GM12878 (cell line): ENCODE results near the gene CENPE. TPM values are rescaled to one million over a fixed set of nuclear protein-coding genes. Genes with fewer than 3 reads are reported as not detected.

ENCODE experiments used
- ATAC-seq: fragments of 200-7000 bp; cut with Tn5 transposase; 3 replicates; pipeline ENCODE4 v1.9.1; 2020; ENCODE audit warnings: mild to moderate bottlenecking, moderate library complexity
- BruUV-seq: library from RNA; stranded (reverse); fragments of 400-500 nt; replicated peaks from 2 replicates; lab custom pipeline; 2021; lab: Mats Ljungman, UMichigan
- CTCF ChIA-PET: fragments of 300-600 bp; sonication (Branson Sonifier 250); formaldehyde crosslinking; extraction: SDS; loops from one replicate; lab custom pipeline; 2021; ENCODE audit warnings: inconsistent platforms; lab: Yijun Ruan, JAX
- POLR2A ChIA-PET: fragments of 350-600 bp; formaldehyde crosslinking; extraction: SDS; loops from one replicate; lab custom pipeline; 2021; ENCODE audit warnings: inconsistent platforms; lab: Charles Lee
- RAD21 ChIA-PET: fragments of 300-600 bp; sonication (Branson Sonifier 250); formaldehyde crosslinking; loops from one replicate; lab custom pipeline; 2023; ENCODE audit warnings: antibody characterized with exemption; ENCODE audit not compliant: unreplicated experiment; lab: Charles Lee
- SMC1A ChIA-PET: fragments of 300-600 bp; sonication (Branson Sonifier 250); formaldehyde crosslinking; loops from one replicate; lab custom pipeline; 2023; ENCODE audit not compliant: unreplicated experiment, uncharacterized antibody; lab: Charles Lee
- DNase-seq: peaks from one replicate; pipeline ENCODE4 v3.0.0-alpha.2; 2011; ENCODE audit warnings: low read depth, low spot score
- FAIRE-seq: peaks from 3 replicates; lab custom pipeline; 2011; peaks lifted over from hg19 to GRCh38; lab: Jason Lieb, UNC
- H2AFZ ChIP-seq: 2 replicates; pipeline ENCODE4 v1.6.0; 2011; ENCODE audit warnings: low read depth, low read length, control low read depth; ENCODE audit not compliant: control insufficient read depth
- H3K27ac ChIP-seq: 2 replicates; pipeline ENCODE4 v1.5.1; 2011; ENCODE audit warnings: control low read depth; ENCODE audit not compliant: control insufficient read depth, insufficient read depth
- H3K27me3 ChIP-seq, 2 experiments: replicated peaks in 1 of 2; 2 replicates each; pipeline versions ENCODE4 v1.6.0 to v1.6.1; 2011; ENCODE audit warnings: low read length in 1 of 2; ENCODE audit not compliant: control insufficient read depth in 2 of 2, insufficient read depth in 2 of 2
- H3K36me3 ChIP-seq, 2 experiments: 2 replicates each; pipeline ENCODE4 v1.5.1; 2011; ENCODE audit warnings: low read length in 1 of 2; ENCODE audit not compliant: control insufficient read depth in 2 of 2, insufficient read depth in 2 of 2
- H3K4me1 ChIP-seq: 2 replicates; pipeline ENCODE4 v1.6.1; 2011; ENCODE audit warnings: mild to moderate bottlenecking, low read length, moderate library complexity, mixed read lengths; ENCODE audit not compliant: control insufficient read depth, insufficient read depth
- H3K4me2 ChIP-seq: 2 replicates; pipeline ENCODE4 v1.6.0; 2011; ENCODE audit warnings: control low read depth; ENCODE audit not compliant: control insufficient read depth, insufficient read depth
- H3K4me3 ChIP-seq: fragments of 200-600 bp; sonication (generic); 2 replicates; pipeline ENCODE4 v1.5.1; 2016
- H3K79me2 ChIP-seq: 2 replicates; pipeline ENCODE4 v1.6.0; 2011; ENCODE audit warnings: low read length; ENCODE audit not compliant: control insufficient read depth, insufficient read depth
- H3K9ac ChIP-seq: 2 replicates; pipeline ENCODE4 v1.8.0; 2011; ENCODE audit warnings: low read length, control low read depth, mixed read lengths; ENCODE audit not compliant: control insufficient read depth, insufficient read depth
- H3K9me3 ChIP-seq: replicated peaks from 3 replicates; pipeline ENCODE4 v1.5.1; 2011; ENCODE audit warnings: mild to moderate bottlenecking, low read length; ENCODE audit not compliant: control insufficient read depth, insufficient read depth
- H4K20me1 ChIP-seq: 2 replicates; pipeline ENCODE4 v1.6.0; 2011; ENCODE audit not compliant: control insufficient read depth, insufficient read depth
- CEBPB ChIP-seq, 2 experiments: fragments of 150-350 bp in 1 of 2; IDR thresholded peaks; 2 replicates each; pipeline ENCODE4 v1.6.1; 2012 to 2014; ENCODE audit warnings: low read depth in 2 of 2, low read length in 2 of 2, borderline replicate concordance in 1 of 2, inconsistent platforms in 1 of 2
- CTCF ChIP-seq, 3 experiments: IDR thresholded peaks in 2 of 3; conservative IDR thresholded peaks in 1 of 3; 2 replicates each; pipeline ENCODE4 v1.5.1; 2011; ENCODE audit warnings: low read depth in 3 of 3, low read length in 3 of 3, mild to moderate bottlenecking in 3 of 3, control low read depth in 2 of 3, moderate library complexity in 2 of 3, inconsistent platforms in 1 of 3, mixed read lengths in 1 of 3; ENCODE audit not compliant: control insufficient read depth in 2 of 3, insufficient read depth in 1 of 3; ENCODE audit errors: extremely low read depth in 1 of 3
- RAD21 ChIP-seq: IDR thresholded peaks from 2 replicates; pipeline ENCODE4 v1.6.1; 2011; ENCODE audit warnings: mild to moderate bottlenecking, low read depth, low read length, moderate library complexity; ENCODE audit not compliant: insufficient read depth
- WGBS: methylation state at CpG from one replicate; pipeline ENCODE4 v1.1.6; 2016; ENCODE audit warnings: low lambda C conversion rate; ENCODE audit not compliant: insufficient replicate concordance, insufficient coverage; ENCODE audit errors: missing lambda C conversion rate; 5-methylcytosine and 5-hydroxymethylcytosine counted together
- in situ Hi-C: fragments of 300-500 bp; cut with MboI; formaldehyde crosslinking; loops from 9 replicates; pipeline ENCODE4 v1.14.3; 2018; ENCODE audit warnings: mixed read lengths
- intact Hi-C: fragments of 100-400 bp; cut with micrococcal nuclease; formaldehyde crosslinking; loops from one replicate; pipeline ENCODE4 v1.14.2; 2022; ENCODE audit not compliant: unreplicated experiment
- polyA plus RNA-seq, 11 experiments: library from polyadenylated mRNA; depleted of rRNA in 4 of 11; unstranded in 6 of 11; stranded (reverse) in 5 of 11; fragments of >200 nt; fragmentation: Nextera tagmentation in 4 of 11; fragmentation: Illumina TruSeq in 1 of 11; extraction: Ambion mirVana in 4 of 11; extraction: Trizol in 1 of 11; gene quantifications; 1 replicate in 1 of 11; 2 replicates in 10 of 11; pipeline versions ENCODE4 v1.2.1 to v1.2.3, GENCODE V29; 2011 to 2016; ENCODE audit warnings: inconsistent platforms in 2 of 11, missing spikeins in 2 of 11, low read depth in 1 of 11
- total RNA-seq, 4 experiments: library from RNA; depleted of rRNA in 3 of 4; stranded (reverse); fragments of >200 nt in 3 of 4; fragmentation: Illumina TruSeq in 1 of 4; extraction: Trizol in 1 of 4; gene quantifications; 2 replicates each; pipeline versions ENCODE4 v1.2.1 to v1.2.3, GENCODE V29; 2013 to 2021

CENPE gene
- total and polyA plus RNA-seq, 10 of the 15 experiments (the other 5 are each of a cell fraction or from before 2014, with no cell fraction given): 10.2 to 53.6 (median 25.2) TPM

- intact Hi-C loops (loop anchor here (5.0 to 10.0 kb wide), 2 partner anchors 560 to 727 kb away; no protein-coding TSS in a partner anchor), in situ Hi-C loops (loop anchor here (10.0 kb wide), 1 partner anchor 727 kb away; no protein-coding TSS in a partner anchor)
- ChIA-PET CTCF (interaction anchor here (0.7 kb wide), 1 partner anchor 578 kb away, joined by 3 read pairs; no protein-coding TSS in a partner anchor), SMC1A (interaction anchor here (1.3 kb wide), 1 partner anchor 10 kb away, joined by 4 read pairs; no protein-coding TSS in a partner anchor), RAD21 (interaction anchor here (1.3 kb wide), 1 partner anchor 707 kb away, joined by 3 read pairs; no protein-coding TSS in a partner anchor), POLR2A (no interaction called here)
- Histone ChIP-seq H3K27ac (no peak overlapping the region), H3K27me3 (no peaks in the 10 kb centered on the region), H3K9me3 (no peaks in the 10 kb centered on the region), H4K20me1 (no peaks in the 10 kb centered on the region), H3K36me3 (no peaks in the 10 kb centered on the region), H3K4me3 (no peak overlapping the region), H3K9ac (no peak overlapping the region), H3K79me2 (no peaks in the 10 kb centered on the region), H2AFZ (no peak overlapping the region), H3K4me2 (no peak overlapping the region), H3K4me1 (no peaks in the 10 kb centered on the region)
- DNase-seq: no peak
- ATAC-seq: 0 out of 3 replicates have a peak, but pooled peaks have one; percentile 14
- WGBS: 47% methylated on average over 5 of the region's 5 CpGs
- TF ChIP-seq CTCF (IDR thresholded peaks at IDR 0.05 in 2 of 3, conservative IDR thresholded peaks at IDR 0.05 in 1 of 3; ENCODE audit: control insufficient read depth in 2 of 3, extremely low read depth in 1 of 3, insufficient read depth in 1 of 3, low read depth in 3 of 3, low read length in 3 of 3): 0 out of 6 replicates have a peak, but pooled peaks of 1 of the 3 experiments have one; percentile 11
- TF ChIP-seq RAD21: 0 out of 2 replicates have a peak, but pooled peaks have one; percentile 19
- no peak for TF ChIP-seq CEBPB (IDR thresholded peaks at IDR 0.05; ENCODE audit: borderline replicate concordance in 1 of 2, low read depth in 2 of 2, low read length in 2 of 2)
- no peak for FAIRE-seq
- no TSS peak for BruUV-seq
These were observed 9.5 kb upstream of the CENPE start for GRCh38 chr4:103207673-103208072.
